Ascending aorta (tissue), 2 donors: ENCODE results near the gene RAB14. TPM values are rescaled to one million over a fixed set of nuclear protein-coding genes. Genes with fewer than 3 reads are reported as not detected.

Experiments used
- DNase-seq, 2 donors: peaks; one replicate each; pipeline ENCODE4 v3.0.0-alpha.2; 2019; ENCODE audit warnings: low spot score in 2 of 2
- H3K27ac ChIP-seq, 2 donors: fragments of 200-600 bp; sonication (generic); one replicate each; pipeline ENCODE4 v1.5.1; 2016 to 2017; ENCODE audit warnings: mild to moderate bottlenecking in 1 of 2
- H3K27me3 ChIP-seq: fragments of 200-600 bp; sonication (generic); one replicate; pipeline ENCODE4 v1.5.1; 2017
- H3K36me3 ChIP-seq, 2 donors: fragments of 200-600 bp; sonication (generic); one replicate each; pipeline ENCODE4 v1.5.1; 2016
- H3K4me1 ChIP-seq, 2 donors: fragments of 200-600 bp; sonication (generic); one replicate each; pipeline ENCODE4 v1.5.1; 2016 to 2017; ENCODE audit warnings: mild to moderate bottlenecking in 1 of 2
- H3K4me3 ChIP-seq, 2 donors: fragments of 200-600 bp; sonication (generic); one replicate each; pipeline ENCODE4 v1.5.1; 2016 to 2017; ENCODE audit warnings: mild to moderate bottlenecking in 1 of 2
- H3K9me3 ChIP-seq, 2 donors: fragments of 200-600 bp; sonication (generic); one replicate each; pipeline ENCODE4 v1.5.1; 2016
- intact Hi-C: fragments of 100-400 bp; cut with DNase I; formaldehyde crosslinking; loops from one replicate; pipeline ENCODE4 v1.15.1; 2023
- total RNA-seq: library from RNA; depleted of rRNA; stranded (reverse); fragments of >200 nt; gene quantifications from one replicate; pipeline ENCODE4 v1.1.0, GENCODE V29; 2016
- TF ChIP-seq, protein P1 (sequence below), 3 experiments: fragments of 200-600 bp in 2 of 3; fragments of 450-650 bp in 1 of 3; sonication (generic) in 2 of 3; IDR thresholded peaks; one replicate each; pipeline ENCODE4 v1.5.1; 2016 to 2019; ENCODE audit warnings: antibody characterized with exemption in 3 of 3, mild to moderate bottlenecking in 1 of 3, moderate library complexity in 1 of 3

RAB14 gene
- total RNA-seq, 1 donor from 2014 or later, result 18.2 TPM

DNA sequence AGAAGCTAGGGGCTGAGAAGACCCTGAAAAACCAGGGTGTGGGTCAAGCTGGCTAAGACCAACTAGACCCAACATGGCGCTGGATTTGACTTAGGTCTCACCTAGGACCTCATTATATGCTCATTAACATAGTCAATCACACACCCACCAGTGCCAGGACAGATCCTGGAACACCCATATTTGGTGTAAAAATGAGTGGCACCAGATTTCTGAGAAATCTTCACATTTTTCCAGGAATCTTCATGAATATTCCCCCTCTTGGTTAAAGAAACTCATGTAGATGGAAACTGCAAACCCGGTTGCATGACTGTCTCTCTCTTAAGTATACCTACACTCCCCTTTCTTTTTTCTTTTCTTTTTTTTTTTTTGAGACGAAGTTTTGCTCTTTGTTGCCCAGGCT, 17.9 kb upstream of the RAB14 start:
- H3K4me3 ChIP-seq, result no peak overlapping the region
- H3K27ac ChIP-seq, result no peak overlapping the region
- TF ChIP-seq, protein P1, sequence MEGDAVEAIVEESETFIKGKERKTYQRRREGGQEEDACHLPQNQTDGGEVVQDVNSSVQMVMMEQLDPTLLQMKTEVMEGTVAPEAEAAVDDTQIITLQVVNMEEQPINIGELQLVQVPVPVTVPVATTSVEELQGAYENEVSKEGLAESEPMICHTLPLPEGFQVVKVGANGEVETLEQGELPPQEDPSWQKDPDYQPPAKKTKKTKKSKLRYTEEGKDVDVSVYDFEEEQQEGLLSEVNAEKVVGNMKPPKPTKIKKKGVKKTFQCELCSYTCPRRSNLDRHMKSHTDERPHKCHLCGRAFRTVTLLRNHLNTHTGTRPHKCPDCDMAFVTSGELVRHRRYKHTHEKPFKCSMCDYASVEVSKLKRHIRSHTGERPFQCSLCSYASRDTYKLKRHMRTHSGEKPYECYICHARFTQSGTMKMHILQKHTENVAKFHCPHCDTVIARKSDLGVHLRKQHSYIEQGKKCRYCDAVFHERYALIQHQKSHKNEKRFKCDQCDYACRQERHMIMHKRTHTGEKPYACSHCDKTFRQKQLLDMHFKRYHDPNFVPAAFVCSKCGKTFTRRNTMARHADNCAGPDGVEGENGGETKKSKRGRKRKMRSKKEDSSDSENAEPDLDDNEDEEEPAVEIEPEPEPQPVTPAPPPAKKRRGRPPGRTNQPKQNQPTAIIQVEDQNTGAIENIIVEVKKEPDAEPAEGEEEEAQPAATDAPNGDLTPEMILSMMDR (IDR thresholded peaks at IDR 0.05), result no peak
- peak in 1 of 2 donors; percentile 21 for DNase-seq
- H3K36me3 ChIP-seq, result no peaks in the 10 kb centered on the region
- H3K27me3 ChIP-seq, result no peaks in the 10 kb centered on the region
- no peaks in the 10 kb centered on the region for H3K9me3 ChIP-seq
- no peaks in the 10 kb centered on the region for H3K4me1 ChIP-seq
- intact Hi-C loops, result no loop called here

DNA sequence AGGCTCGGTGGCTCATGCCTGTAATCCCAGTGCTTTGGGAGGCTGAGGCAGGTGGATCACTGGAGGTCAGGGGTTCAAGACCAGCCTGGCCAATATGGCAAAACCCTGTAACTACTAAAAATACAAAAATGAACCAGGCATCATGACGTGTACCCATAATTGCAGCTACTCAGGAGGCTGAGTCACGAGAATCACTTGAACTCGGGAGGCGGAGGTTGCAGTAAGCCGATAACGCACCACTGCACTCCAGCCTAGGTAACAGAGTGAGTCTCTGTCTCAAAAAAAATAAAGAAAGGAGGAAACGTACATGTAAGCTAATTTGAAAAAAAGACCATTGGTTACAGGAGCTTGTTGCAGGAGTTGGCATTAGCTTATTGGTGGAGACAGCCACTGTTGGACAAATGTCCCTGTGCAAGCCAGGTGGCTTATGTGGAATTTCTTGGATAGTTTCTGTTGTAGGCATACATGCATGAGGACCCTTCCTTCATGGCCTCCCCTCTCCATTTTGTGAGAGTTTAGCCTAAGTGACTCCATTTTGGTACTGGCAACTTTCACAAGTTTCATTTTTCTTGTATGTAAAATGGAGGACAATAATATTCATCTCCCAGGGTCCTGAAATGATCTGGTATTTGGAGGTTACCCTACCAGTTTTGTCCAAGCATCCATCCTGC, 16.8 kb upstream of the RAB14 start:
- TF ChIP-seq, protein P1 (IDR thresholded peaks at IDR 0.05), result no peak
- H3K4me1 ChIP-seq, result no peaks in the 10 kb centered on the region
- H3K9me3 ChIP-seq, result no peaks in the 10 kb centered on the region
- DNase-seq, result peak in 1 of 2 donors; percentile 40
- H3K27me3 ChIP-seq, result no peaks in the 10 kb centered on the region
- intact Hi-C loops, result no loop called here
- no peak overlapping the region for H3K27ac ChIP-seq
- H3K36me3 ChIP-seq, result no peaks in the 10 kb centered on the region
- H3K4me3 ChIP-seq, result no peak overlapping the region

DNA sequence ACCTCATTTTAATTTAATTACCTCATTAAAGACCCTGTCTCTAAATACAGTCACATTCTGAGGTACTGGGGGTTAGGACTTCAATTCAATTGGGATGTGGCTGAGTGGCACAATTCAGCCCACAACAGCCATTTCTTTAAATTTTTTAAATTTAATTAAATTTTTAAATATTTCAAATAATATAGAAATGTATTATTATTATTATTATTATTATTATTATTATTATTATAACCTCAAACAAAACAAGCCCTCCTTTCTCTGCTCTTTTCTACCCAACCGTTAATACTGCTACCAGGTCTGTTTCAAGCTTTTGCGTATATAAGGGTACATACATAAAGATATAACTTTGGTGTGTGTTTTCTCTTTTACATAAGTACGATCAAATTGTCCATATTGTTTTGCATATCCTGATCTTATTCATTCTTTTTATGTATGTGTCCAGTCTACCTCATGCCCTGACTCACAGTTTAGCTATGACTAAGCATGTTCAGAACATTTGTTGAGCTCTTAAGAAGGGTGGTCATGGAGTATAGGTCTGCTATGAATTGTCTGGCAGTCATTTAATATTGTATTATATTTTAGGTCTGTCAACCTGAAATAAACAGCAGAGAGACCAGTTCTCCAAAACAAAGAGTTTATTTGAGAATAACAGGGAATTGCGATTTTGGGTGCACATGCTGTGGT, 16.1 kb upstream of the RAB14 start:
- H3K36me3 ChIP-seq, result no peaks in the 10 kb centered on the region
- no peaks in the 10 kb centered on the region for H3K9me3 ChIP-seq
- H3K4me3 ChIP-seq, result no peak overlapping the region
- intact Hi-C loops, result no loop called here
- no peaks in the 10 kb centered on the region for H3K27me3 ChIP-seq
- TF ChIP-seq, protein P1 (IDR thresholded peaks at IDR 0.05), result no peak
- no peak overlapping the region for H3K27ac ChIP-seq
- no peak for DNase-seq
- H3K4me1 ChIP-seq, result no peaks in the 10 kb centered on the region

DNA sequence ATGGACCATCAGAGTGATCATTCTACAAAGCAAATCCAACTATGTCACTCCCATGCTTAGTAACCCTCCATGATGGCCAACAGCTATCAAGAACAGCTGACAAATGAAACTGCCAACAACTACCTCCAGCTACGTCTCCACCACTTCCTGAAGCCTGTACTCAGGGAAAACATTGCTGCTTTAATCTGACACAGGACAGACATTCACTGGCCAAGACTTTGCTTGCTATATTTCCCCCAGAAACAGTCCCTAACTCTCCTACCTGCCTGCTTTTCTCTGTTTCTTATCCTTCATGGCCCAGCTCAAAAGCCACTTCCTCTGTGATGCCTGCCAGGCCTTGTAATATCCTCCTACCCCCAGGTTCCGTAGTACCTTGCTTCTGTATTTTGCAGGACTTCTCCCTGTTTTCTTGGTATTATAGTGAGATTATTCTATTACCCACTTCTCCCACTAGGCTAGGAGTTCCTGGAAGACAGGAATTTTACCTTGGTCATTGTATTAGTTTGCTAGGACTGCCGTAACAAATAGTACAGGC, 14.7 kb upstream of the RAB14 start:
- no peak overlapping the region for H3K27ac ChIP-seq
- H3K4me1 ChIP-seq, result no peaks in the 10 kb centered on the region
- H3K27me3 ChIP-seq, result no peaks in the 10 kb centered on the region
- intact Hi-C loops, result no loop called here
- no peak for DNase-seq
- H3K36me3 ChIP-seq, result no peaks in the 10 kb centered on the region
- H3K4me3 ChIP-seq, result no peak overlapping the region
- H3K9me3 ChIP-seq, result no peaks in the 10 kb centered on the region
- TF ChIP-seq, protein P1 (IDR thresholded peaks at IDR 0.05), result no peak

DNA sequence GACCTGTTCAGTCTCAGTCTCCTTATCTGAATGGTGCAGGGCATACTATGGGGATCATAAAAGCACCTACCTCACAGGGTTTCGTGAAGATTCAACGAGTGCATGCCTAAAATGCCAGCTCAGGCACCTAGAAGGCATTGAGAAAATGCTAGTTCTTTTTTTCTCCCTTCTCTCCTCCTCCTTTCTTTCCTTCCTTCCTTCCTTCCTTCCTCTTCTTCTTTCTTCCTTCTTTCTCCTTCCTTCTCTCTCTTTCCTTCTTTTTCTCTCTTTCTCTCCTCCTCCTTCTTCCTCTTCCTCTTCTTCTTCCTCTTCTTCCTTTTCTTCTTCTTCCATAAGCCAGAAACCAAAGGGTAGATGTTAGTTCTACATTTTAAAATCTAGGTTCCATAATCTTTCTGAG, 12.3 kb upstream of the RAB14 start:
- Histone ChIP-seq H3K27ac (no peak overlapping the region), H3K4me1 (no peaks in the 10 kb centered on the region), H3K36me3 (no peaks in the 10 kb centered on the region), H3K9me3 (no peaks in the 10 kb centered on the region), H3K4me3 (no peak overlapping the region), H3K27me3 (no peaks in the 10 kb centered on the region)
- no peak for DNase-seq
- TF ChIP-seq, protein P1 (IDR thresholded peaks at IDR 0.05), result no peak
- intact Hi-C loops, result loop anchor here (5.0 kb wide), 1 partner anchor 88 kb away; no protein-coding TSS in a partner anchor
